Measurements from ENCODE around the gene PUS7L. TPM values are rescaled to one million over a fixed set of nuclear protein-coding genes. Genes with fewer than 3 reads are reported as not detected.

PUS7L gene
- total and polyA plus RNA-seq, 2 donors (not counting 1 experiment from before 2014, with no cell fraction given) = 2.6 to 23.5 TPM

Other genes starting within 250 kb of the PUS7L start
- gene ADAMTS20, start 206.6 kb downstream of the PUS7L start, total RNA-seq = not detected in 2 replicates
- gene ADAMTS20, start 206.6 kb downstream of the PUS7L start, polyA plus RNA-seq = not detected in 2 replicates
- 47.0 and 52.7 TPM in 2 replicates for gene IRAK4, start 161 bp upstream of the PUS7L start, total RNA-seq
- 36.4 and 48.2 TPM in 2 replicates for gene IRAK4, start 161 bp upstream of the PUS7L start, polyA plus RNA-seq
- 30.0 and 34.3 TPM in 2 replicates for gene TWF1, start 47.5 kb upstream of the PUS7L start, total RNA-seq
- gene TWF1, start 47.5 kb upstream of the PUS7L start, polyA plus RNA-seq = 19.6 and 31.6 TPM in 2 replicates
- 10.4 and 10.7 TPM in 2 replicates for gene TMEM117, start 77.3 kb upstream of the PUS7L start, total RNA-seq
- gene TMEM117, start 77.3 kb upstream of the PUS7L start, polyA plus RNA-seq = 2.0 and 3.2 TPM in 2 replicates